ENCODE measurements around the gene DNAJC11.
"Not testable (repeated sequence)": the region's sequence is repeated elsewhere in the genome, so short reads cannot be mapped to it uniquely, and the experiment has no call there.

Gene DNAJC11

GRCh38 chr1:6668503-6668902 is 33.1 kb downstream of the DNAJC11 start:
- no peaks in the 10 kb centered on the region for H3K4me1 ChIP-seq
- intact Hi-C loops (cut with DNase I; ENCODE audit: low total_unique reads) = no loop called here

GRCh38 chr1:6667139-6667538 is 34.5 kb downstream of the DNAJC11 start:
- Histone ChIP-seq H3K4me3 (no peak overlapping the region), H3K27ac (no peak overlapping the region), H3K36me3 (peaks cover 8 to 52% (median 24%) of the 10 kb centered on the region in 3 donors), H3K9me3 (no peaks in the 10 kb centered on the region), H3K27me3 (no peaks in the 10 kb centered on the region), H3K4me1 (no peaks in the 10 kb centered on the region)
- no peak for TF ChIP-seq CTCF (IDR thresholded peaks at IDR 0.05)
- DNase-seq = no peak
- intact Hi-C loops (cut with DNase I; ENCODE audit: low total_unique reads) = no loop called here

More at GRCh38 chr1:6668503-6668902, 33.1 kb downstream of the DNAJC11 start:
- no peaks in the 10 kb centered on the region for H3K27me3 ChIP-seq
- no peak for TF ChIP-seq CTCF (IDR thresholded peaks at IDR 0.05)
- peaks cover 8 to 53% (median 24%) of the 10 kb centered on the region in 3 donors for H3K36me3 ChIP-seq
- no peak for DNase-seq
- H3K27ac ChIP-seq = no peak overlapping the region
- no peaks in the 10 kb centered on the region for H3K9me3 ChIP-seq
- H3K4me3 ChIP-seq = no peak overlapping the region

- Histone ChIP-seq H3K4me3 (no peak overlapping the region), H3K36me3 (peaks cover 8 to 52% (median 24%) of the 10 kb centered on the region in 3 donors), H3K9me3 (no peaks in the 10 kb centered on the region), H3K27ac (no peak overlapping the region), H3K4me1 (no peaks in the 10 kb centered on the region), H3K27me3 (no peaks in the 10 kb centered on the region)
- DNase-seq = no peak
- intact Hi-C loops (cut with DNase I; ENCODE audit: low total_unique reads) = no loop called here
- no peak for TF ChIP-seq CTCF (IDR thresholded peaks at IDR 0.05)
These were observed 34.9 kb downstream of the DNAJC11 start for GRCh38 chr1:6666696-6667095.

- peaks cover 8 to 42% (median 21%) of the 10 kb centered on the region in 3 donors for H3K36me3 ChIP-seq
- H3K4me3 ChIP-seq; H3K27me3 ChIP-seq; intact Hi-C loops (cut with DNase I; ENCODE audit: low total_unique reads); H3K4me1 ChIP-seq; H3K9me3 ChIP-seq; H3K27ac ChIP-seq; DNase-seq: not testable (repeated sequence)
These were observed 39.1 kb downstream of the DNAJC11 start for GRCh38 chr1:6662468-6662867.

GRCh38 chr1:6660415-6661049 is 41.1 kb downstream of the DNAJC11 start:
- no peak for DNase-seq
- Histone ChIP-seq H3K36me3 (peaks cover 0 to 25% (median 11%) of the 10 kb centered on the region in 3 donors), H3K27ac (no peak overlapping the region), H3K4me1 (no peaks in the 10 kb centered on the region), H3K27me3 (no peaks in the 10 kb centered on the region), H3K4me3 (no peak overlapping the region), H3K9me3 (no peaks in the 10 kb centered on the region)
- intact Hi-C loops (cut with DNase I; ENCODE audit: low total_unique reads) = no loop called here
- no peak for TF ChIP-seq CTCF (IDR thresholded peaks at IDR 0.05)

- intact Hi-C loops (cut with DNase I; ENCODE audit: low total_unique reads) = no loop called here
- peaks cover 5 to 14% (median 12%) of the 10 kb centered on the region in 3 donors for H3K36me3 ChIP-seq
- no peak for TF ChIP-seq CTCF (IDR thresholded peaks at IDR 0.05)
These were observed 43.1 kb downstream of the DNAJC11 start for GRCh38 chr1:6658359-6659060.

More at GRCh38 chr1:6658359-6659060, 43.1 kb downstream of the DNAJC11 start:
- H3K4me3 ChIP-seq = no peak overlapping the region
- no peak for DNase-seq
- H3K4me1 ChIP-seq = no peaks in the 10 kb centered on the region
- H3K27ac ChIP-seq = no peak overlapping the region
- H3K9me3 ChIP-seq = no peaks in the 10 kb centered on the region
- H3K27me3 ChIP-seq = no peaks in the 10 kb centered on the region

Data from tibial artery (tissue), 4 donors.